ENCODE measurements around the gene POMT1.

The POMT1 gene

GRCh38 chr9:131477367-131477766 lies 25.4 kb upstream of the POMT1 start:
- no peak for DNase-seq (ENCODE audit: low read depth, low spot score)

DNA sequence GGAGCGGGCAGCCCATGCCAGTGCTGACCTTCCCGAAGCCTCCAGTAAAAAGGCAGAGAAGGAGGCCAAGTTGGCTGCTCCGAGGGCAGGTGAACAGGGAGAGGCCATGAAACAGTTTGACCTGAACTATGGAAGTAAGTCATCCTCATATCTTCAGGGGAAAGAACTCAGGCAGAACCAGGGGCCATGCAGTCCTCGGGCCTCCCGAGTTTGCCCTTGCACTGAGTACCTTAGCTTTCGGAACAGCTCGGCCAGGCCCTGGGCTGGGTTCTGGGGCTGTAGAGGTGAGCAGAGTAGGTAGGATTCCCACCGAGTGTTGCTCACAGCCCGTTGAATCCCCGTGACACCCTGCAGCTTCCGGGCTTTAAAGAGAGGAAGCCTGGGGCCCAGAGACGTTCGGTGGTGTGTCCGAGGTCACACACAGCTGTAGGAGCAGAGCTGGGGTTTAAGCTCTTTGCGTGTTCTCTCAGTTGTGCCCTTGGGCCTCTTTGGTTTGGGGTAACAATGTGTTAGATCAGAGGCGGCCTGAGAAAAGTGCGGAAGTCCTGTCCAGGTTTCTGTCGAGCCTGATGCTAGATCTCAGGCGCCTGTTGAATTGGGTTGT lies 24.8 kb upstream of the POMT1 start:
- no peak for DNase-seq (ENCODE audit: low read depth, low spot score)

GRCh38 chr9:131478421-131478868 lies 24.3 kb upstream of the POMT1 start:
- DNase-seq (ENCODE audit: low read depth, low spot score), result peak; percentile 58

- DNase-seq (ENCODE audit: low read depth, low spot score), result no peak
Observed at GRCh38 chr9:131478911-131479310, 23.8 kb upstream of the POMT1 start.

GRCh38 chr9:131480258-131480657 lies 22.5 kb upstream of the POMT1 start:
- DNase-seq (ENCODE audit: low read depth, low spot score), result no peak

GRCh38 chr9:131481441-131482342 lies 21.0 kb upstream of the POMT1 start:
- no peak for DNase-seq (ENCODE audit: low read depth, low spot score)

- DNase-seq (ENCODE audit: low read depth, low spot score), result no peak
Observed at GRCh38 chr9:131482343-131483006, 20.2 kb upstream of the POMT1 start.

DNA sequence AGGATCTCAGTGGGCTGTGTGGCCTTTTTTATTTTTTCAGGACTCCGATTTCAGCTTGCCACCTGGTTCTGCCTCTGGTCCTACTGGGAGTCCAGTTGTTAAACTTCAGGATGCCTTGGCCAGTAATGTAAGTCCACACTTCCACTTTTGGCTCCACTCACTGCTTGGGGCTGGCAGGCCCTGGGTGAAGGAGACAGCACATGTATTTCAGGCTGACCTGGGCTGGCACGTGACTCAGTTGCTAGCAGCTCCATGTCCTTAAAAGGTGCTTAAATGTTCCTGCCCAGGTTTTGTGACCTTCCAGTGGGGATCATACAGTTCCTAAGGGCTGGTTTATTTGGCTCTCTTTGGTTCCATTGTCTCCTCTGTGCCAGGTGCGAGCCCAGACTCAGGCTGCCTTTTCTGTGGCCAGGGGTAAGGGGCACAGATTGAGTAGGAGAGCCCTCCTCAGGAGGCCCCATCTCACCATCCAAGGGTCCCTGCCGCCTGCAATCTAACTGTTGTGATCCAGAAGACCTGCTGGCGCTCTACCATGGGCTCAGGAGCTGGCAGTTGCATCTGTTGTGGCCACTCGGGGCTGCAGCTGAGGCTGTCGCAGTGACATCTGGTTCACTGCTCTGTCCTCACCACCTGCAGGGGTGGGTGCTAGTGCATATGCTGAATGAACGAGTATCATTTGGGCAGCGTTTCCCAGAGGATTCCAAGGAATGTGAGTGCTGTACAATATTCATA lies 19.2 kb upstream of the POMT1 start:
- no peak for DNase-seq (ENCODE audit: low read depth, low spot score)

GRCh38 chr9:131484051-131484445 lies 18.7 kb upstream of the POMT1 start:
- no peak for DNase-seq (ENCODE audit: low read depth, low spot score)

DNA sequence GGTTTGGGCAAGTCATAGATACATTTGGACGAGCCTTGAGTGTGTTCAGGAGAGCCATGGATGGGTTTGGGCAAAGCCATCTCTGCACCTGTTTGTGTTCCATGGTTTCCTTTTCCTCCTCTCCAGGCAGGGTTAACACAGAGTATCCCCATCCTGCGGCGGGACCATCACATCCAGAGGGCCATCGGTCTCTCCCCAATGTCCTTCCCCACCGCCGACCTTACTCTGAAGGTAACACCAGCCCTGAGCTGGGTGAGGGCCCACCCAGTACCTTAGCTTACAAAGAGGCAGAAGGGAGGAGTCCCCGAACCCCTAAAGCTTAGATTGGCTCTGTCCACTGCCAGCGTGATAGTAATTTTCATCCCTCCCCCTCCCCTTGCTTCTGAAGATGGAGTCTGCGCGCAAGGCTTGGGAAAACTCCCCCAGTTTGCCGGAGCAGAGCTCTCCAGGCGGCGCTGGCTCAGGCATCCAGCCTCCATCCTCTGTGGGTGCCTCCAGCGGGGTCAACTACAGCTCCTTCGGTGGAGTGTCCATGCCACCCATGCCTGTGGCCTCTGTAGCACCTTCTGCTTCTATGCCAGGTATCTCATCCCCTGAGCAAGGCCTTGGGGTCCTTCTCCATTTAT lies 18.0 kb upstream of the POMT1 start:
- DNase-seq (ENCODE audit: low read depth, low spot score), result no peak

DNA sequence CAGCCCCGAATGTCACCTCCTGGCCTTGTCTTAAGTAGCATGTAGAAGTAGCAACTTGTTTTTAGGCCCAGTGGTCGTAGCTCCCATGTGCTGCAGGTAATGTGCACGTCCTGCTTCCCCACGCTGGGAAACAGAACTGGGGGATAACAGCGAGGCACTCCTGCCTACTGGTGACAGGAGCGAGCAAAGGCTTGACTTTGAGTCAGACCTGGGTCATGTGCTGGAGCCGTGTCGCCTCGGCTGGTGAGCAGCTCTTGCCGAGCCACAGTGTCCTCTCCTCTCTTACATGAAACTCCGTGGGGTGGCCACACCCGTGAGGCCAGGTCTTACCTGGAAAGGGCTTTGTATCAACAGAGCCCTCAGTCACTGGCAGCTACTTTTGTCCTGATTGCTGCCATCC lies 17.5 kb upstream of the POMT1 start:
- DNase-seq (ENCODE audit: low read depth, low spot score), result no peak

DNA sequence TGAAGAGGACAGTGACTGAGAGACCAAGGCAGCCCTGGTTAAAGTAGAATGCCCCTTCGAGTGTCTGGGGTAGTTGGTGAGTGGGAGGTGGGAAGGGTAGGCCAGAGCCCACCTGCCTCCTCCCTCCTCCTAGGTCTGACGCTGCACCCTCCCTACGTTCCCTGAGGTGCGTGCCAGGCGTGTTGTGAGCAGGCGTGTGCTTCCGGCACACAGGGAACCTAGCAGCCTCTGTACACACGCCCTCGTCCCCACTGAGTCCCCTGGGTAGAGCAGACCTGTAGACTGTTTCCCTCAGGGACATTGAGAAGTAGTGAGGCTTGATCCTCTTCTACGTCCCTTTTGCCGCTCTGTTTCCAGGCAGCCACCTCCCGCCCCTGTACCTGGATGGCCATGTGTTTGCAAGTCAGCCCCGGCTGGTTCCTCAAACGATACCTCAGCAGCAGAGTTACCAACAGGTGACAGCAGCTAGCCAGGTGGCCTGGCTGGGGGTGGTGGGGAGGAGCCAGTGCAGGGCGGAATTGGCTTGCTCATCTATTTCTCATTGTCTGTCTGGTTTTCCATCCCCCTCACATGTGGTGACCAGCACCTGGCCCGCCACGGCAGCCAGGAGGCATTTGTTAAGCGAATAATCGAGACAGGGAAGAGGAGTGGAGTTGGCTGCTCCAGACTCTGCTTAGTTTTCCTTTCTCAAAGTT lies 16.8 kb upstream of the POMT1 start:
- no peak for DNase-seq (ENCODE audit: low read depth, low spot score)

- no peak for DNase-seq (ENCODE audit: low read depth, low spot score)
Observed at GRCh38 chr9:131487001-131487400, 15.7 kb upstream of the POMT1 start.

- DNase-seq (ENCODE audit: low read depth, low spot score), result no peak
Observed at GRCh38 chr9:131487621-131488031, 15.1 kb upstream of the POMT1 start.

GRCh38 chr9:131490514-131490913 lies 12.2 kb upstream of the POMT1 start:
- DNase-seq (ENCODE audit: low read depth, low spot score), result no peak

- DNase-seq (ENCODE audit: low read depth, low spot score), result no peak
Observed at GRCh38 chr9:131491001-131491710, 11.6 kb upstream of the POMT1 start.

- DNase-seq (ENCODE audit: low read depth, low spot score), result no peak
Observed at GRCh38 chr9:131492070-131492469, 10.6 kb upstream of the POMT1 start.

- DNase-seq (ENCODE audit: low read depth, low spot score), result no peak
Observed at GRCh38 chr9:131494296-131494870, 8.3 kb upstream of the POMT1 start.

GRCh38 chr9:131495785-131496184 lies 6.9 kb upstream of the POMT1 start:
- DNase-seq (ENCODE audit: low read depth, low spot score), result no peak
